CD4-positive, alpha-beta T cell treated with Interferon alpha-2 for 1 hour (primary cell): ENCODE results near the gene AHNAK.
"Not testable (repeated sequence)": the region's sequence is repeated elsewhere in the genome, so short reads cannot be mapped to it uniquely, and the experiment has no call there.

Experiments used
- DNase-seq, 2 donors: peaks; one replicate each; pipeline ENCODE4 v3.0.0-alpha.2; 2020 to 2022

Gene AHNAK

DNA sequence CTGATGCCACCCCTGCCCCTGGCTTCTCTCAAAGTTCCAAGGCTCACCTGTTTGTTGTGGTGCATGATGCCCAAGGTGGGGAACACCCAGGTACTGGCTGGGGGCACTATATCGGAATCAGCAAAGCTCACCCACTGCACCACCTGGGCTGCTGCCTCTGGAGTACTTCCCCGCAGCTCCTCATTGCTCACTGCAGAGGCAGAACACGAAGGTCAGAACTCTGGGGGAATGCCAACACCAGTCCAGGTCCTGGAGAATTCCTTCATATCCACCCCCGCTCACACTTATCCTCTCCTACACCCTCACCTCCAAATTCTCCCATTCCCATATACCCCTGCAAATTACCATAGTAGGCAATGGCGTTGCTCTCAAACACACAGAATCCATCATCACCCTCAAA lies 24.9 kb upstream of the AHNAK start:
- not testable (repeated sequence) for DNase-seq

DNA sequence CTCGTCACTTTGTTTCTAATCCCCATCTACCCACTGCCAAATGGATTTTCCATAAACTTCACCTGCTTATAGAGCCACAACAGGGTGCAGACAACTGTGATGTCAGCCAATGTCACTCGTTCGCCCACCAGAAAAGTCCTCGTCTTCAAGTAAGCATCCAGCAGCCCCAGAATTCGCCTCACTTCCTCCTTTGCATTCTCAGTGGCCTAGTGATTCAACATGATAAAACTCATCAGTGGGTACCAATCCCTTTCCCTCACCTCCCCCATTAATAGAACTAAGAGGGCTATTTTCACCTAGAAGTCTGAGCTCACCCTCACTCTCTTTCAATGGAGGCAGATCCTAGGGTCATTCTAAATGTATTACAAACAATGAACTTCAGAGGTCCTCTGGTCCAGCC lies 24.3 kb upstream of the AHNAK start:
- DNase-seq = not testable (repeated sequence)

DNA sequence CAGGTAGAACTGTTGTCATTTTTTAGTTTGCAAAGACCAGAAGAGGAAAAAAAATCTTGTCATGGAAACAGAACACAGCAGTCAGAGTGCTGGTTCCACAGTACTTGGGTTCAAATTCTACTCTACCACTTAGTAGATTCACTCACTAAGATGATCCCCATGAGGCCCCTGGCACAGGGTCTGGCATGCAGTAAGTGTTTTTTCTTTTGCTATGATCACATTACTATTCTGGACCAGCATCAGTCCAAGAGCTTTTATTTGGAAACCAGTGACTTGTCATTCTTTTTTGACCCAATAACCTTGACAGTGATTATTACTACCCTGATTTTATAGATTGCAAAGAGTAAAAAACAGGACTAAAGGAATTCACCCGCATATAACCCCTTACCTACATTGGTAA lies 23.0 kb upstream of the AHNAK start:
- DNase-seq = no peak

DNA sequence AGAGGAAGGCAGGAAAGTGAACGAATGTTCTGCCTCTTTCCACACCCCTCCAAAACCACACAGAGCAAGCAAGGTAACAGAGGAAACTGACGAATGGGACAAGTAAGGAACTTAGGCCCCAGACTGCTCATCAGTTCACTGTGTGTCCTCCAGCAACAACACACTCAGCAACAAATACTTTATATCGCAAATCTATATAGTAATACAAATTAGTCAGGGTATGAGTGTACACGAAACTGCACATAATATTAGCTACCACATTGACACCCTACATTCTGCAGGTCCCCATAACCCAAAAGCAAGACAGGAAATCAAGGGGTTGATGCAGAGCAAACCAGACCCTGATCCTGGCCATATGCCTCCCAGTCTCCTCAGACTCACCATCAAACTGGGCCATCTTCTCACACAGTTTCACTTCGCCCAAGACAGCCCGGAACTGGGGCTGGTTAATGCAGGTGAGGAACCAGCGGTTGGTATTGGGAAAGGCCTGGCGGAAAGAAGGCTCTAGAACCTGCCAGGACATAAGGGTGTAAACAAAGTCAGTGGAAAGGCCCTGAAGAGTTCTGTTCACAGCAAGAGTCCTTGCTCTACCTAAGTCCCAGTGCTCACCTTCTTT lies 20.5 kb upstream of the AHNAK start:
- no peak for DNase-seq

DNA sequence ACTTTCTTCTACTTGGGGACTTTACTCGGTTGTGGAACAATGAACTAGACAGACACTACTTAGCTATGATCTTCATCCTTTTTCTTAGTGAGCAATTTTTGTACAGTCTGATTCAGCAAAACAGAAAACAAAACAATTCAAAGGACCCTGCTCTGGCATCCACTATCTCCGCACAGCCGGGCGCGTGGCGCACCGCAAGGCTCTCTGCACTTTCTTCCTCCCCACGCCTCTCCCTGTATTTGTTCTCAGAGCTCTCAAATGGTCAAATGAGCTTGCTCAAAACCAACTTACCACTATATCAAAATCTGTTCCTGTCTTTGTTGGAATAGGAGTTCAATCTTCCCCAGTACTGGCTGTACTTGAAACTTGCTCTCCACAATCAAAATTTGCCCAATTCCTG lies 19.6 kb upstream of the AHNAK start:
- DNase-seq = no peak

DNA sequence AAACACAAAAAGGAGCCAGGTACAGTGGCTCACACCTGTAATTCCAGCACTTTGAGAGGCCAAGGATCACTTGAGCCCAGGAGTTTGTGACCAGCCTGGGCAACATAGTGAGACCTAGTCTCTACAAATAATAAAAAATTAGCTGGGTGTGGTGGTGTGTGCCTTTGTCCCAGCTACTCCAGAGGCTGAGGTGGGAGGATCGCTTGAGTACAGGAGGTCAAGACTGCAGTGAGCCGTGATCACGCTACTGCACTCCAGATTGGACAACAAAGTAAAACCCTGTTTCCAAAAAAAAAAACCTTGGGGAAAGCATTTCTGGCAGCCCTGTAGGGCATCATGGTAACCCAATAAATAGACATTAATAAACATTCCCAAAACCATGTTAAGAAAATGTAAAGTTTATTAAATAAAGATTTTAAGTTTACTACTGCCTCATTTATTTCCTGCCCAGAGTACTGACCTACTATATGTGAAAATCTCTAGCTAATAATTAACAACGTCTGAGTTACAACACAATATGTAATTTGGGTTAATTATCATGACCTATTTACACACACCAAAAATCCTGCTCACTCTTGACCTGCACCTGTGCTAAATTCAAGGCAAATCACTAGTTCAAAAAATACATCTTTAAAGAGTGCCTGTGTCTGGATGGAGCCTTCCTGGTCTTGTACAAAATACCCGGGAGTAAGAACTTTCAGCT lies 18.6 kb upstream of the AHNAK start:
- no peak for DNase-seq

DNA sequence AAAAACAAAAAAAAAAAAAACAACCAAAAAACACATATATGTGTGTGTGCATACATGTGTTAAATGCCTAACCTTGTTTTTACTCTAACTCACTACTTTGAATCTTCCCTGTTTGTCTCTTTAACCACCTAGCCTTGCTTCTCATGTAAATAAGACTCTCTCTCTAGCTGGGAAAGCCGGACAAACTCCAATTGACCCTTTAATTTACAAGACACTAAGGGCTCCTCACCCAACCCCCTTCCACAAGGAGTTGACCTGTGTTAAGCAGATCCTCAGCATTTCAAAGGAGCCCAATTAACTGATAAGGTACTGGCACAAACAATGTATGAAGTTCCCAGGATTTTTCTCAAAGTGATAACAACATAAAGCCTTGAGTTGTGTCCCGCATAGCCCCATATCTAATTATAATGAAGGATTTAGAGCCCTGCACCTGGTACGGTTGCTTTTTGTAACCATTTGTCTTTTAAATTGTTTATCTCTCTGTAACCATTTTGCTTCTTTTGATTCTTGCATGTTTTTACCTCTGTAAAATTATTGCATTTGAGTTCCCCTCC lies 15.1 kb upstream of the AHNAK start:
- not testable (repeated sequence) for DNase-seq

DNA sequence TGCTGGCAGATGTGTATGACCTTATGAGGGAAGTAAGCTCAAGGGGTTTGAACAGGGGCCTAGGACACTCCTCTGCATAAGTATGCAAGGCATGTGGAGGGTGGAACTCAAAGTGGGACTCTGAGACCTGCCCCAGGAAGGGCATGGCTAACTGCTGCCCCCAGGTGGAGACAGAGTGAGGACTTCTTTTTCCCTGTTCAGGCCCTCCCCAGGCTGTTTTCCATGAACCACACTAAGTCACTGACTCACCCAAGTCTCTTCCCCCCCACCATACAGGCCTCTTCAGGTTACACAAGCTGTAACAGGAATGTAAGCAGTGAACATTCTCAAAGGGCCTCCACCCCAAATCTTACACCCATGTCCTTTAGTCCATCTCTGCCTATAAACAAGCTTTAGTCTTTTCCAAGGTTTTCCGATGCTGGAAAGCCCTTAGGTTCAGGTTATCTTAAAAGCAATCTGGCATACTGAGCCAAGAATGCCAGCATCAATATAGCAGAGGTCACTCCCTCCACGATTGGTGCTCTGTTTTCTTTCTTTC lies 14.0 kb upstream of the AHNAK start:
- peak; percentile 84 to 88 for DNase-seq

DNA sequence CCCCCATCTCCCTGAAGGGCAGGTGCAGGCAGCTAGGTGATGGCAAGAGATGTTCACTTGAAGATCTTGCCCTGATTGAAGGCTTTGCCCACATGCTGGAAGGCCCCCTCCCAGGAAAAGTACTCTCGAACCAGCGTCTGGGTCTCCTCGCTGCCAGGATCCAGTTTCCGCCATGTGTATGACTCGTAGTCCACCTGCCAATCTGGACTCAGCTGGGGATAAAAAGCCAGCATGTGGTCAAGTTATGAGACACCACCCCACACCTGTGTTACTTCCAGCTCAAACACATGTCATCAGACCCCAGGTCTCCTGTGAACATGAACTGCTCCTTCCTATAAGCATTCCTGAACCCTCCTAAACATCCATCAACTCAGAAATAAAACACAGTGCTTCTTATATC lies 13.0 kb upstream of the AHNAK start:
- not testable (repeated sequence) for DNase-seq

DNA sequence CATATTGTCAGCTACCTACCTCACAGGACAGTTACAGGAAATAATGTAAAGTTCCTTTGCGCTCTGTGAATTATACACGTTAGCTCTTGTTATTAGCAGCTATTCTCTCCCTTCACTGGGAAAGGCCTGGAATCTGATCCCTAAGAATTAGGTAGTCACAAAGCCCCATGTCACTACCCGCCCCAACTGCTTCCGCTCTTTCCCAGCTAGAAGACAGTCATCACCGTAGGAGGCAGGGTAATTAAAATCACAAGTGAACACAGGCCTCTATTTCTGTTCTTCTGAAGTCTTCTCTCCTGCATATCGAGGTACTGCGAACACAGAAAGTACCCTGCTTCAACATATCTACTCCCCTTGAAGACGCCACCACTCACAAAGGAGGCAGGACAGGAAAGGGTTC lies 12.6 kb upstream of the AHNAK start:
- DNase-seq = peak in 1 of 2 donors; percentile 40

DNA sequence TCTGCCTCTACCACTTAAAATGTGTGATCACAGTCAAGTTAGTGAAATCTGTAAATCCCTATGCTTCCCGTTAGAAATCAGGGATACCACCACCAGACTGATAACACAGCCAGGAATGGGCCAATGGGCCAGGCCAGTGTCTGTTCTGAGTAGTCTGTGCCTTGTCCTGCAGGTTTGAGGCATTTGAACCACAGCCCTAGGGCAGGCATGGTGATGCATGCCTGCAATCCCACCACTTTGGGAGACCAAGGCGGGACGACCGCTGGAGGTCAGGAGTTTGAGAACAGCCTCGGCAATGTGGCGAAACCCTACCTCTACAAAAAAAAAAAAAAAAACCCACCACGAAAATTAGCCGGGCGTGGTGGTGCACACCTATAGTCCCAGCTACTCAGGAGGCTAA lies 12.1 kb upstream of the AHNAK start:
- DNase-seq = no peak

DNA sequence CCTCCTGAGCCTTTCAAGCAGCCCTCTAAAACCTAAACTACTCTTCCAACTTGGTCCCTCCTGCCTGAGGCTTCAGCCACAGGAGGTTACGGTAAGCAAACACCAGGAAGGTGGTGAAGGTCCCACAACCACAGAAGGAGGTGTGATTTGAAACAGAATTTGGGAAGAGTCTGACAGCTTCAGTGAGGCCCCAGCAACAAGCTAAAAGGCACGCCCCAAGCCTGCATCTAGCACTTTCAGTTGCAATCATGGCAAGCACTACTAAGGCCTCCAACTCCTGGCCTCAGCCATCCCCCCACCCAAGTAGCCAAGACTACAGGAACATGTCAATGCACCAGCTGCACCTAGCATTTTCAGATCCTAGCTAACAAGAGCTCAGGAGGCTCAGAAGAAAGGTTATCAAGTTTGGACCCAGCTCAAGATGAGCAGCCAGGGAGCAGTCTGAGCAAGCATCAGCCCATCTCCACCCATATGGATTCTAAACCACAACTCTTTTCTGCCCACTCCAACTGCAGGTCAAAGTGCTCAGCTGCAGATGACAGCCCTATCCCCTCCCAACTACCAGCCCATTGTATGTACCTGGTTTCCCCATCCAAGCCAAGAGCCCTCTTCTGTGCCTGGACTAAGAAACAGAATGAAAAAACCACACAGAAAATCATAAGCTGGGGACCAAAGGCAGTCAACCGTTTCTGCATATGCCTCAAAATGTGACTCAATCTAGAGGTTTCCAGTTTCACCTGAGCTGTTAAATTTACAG lies 10.4 kb upstream of the AHNAK start:
- DNase-seq = peak in 1 of 2 donors; percentile 70

DNA sequence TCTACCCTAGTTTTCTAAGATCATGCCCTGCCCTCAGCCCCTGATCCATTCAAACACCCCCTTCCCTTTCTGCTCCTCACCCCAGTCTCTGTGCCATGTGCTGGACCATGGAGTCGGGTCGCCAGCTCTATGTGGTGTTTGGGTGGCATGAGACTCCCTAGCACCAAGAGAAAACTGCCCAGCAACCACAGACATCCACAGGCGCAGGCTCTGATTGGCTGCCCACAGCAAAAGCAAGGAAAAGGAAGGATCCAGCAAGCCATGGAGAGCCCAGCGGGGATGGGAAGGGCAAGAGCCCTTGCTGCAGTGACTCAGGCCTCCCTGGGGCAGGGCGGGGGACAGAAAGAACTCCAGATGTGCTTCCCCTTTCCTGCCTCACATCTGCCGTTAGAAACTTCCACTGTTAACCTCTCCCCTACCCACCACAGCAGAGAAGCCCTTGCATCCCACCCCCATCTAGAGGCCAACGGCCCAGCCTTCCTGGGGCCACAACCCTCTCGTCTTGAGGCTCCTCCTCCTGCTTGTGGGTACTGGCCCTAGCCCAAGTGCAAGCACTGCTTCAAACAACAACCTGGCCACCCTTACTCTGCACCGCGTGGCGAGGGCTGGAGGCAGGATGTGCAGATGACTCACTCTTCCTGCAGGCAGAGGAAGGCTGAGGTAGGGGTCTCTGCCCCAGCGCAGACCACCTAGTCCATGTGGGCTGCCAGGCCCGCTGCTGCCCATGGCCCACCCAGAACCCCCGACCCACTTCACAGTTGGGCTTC lies 9.7 kb upstream of the AHNAK start:
- peak; percentile 81 to 89 for DNase-seq

DNA sequence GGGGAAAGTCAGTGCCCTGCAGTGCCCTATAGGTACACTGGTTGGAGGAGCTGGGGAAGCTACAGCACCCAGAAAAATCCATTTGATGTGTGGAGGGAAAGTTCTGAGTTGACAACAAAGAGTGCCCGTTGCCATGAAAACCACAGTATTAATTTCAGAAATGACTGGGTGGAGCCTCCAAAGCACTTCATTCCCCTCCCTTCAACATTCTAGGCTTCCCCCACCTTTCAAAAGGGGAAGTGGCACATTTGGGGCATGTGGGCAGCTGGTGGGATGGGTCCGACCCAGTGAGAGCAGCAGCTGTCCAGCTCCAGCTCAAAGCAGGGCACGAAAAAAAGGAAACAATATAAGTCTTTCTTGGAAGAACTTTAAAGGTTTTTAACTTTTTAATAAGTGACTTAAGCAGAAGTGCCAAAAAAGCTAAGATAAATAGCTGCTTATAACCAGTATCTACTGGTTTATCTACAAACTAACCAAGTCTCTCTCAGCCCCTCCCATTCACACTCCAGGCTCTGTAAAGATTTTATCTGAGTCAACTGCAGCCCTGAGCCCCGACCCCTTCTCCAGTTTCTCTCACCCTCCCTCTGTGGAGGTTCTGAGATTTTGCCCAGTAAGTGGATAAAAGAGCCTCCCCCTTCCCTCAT lies 9.0 kb upstream of the AHNAK start:
- DNase-seq = peak; percentile 87 to 93

DNA sequence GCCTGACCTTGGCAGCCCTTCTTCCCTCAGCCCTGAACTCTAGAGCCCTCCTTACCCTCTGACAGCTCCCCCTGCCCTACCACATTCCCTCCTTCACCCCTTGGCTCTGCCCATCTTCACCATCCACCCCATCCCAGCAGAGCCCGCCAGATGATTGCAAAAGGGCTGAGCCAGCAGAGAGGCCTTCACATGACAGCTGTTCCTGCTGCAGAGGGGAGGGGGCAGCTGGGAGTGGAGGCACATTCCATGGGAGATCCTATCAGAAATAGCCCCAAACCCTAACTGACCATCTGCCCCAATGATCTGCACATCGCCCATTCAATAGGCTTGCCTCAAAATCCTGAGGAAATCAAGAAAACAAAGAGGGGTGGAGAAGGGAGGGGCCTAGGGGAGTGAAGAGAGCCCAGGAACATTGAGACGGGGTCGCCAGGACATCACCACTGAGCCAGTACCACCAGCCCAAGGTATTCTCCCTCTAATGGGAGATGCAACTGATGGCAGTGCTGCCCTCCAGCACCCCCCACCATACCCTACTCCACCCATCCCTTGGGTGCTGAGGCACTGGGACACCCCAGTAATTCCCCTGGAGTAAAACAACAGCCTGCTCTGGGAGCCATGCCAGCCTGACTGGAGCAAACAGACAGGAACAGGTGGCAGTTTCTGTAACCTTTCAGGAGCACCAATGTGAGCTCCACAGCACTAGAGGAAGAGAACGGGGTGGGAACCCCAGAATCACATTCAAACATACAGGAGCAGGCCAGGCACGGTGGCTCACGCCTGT lies 8.0 kb upstream of the AHNAK start:
- DNase-seq = peak in 1 of 2 donors; percentile 21

DNA sequence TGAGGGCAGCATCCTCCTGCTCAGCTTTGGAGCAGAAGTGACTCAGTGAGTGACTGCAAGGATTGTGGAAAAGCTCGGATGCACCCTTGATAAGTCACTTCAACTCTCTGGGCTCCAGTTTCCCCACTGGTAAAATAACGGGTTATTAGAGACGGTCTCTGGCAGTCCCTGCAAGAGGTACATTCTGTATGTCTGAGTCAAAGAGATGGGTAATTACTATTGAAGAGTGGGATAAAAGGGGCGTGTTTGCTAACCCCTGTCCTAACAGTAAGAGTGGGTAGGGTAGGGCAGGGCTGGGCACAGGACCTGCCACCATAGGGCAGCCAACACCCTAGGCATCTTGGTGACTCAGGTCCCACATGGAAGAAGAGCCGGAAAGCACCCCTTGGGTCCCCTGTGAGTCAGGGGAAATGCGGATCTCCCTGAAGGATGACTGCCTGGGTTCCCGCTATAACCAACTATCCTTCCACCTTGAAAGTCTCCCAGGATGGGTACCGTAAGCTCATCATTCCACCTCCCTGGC lies 7.3 kb upstream of the AHNAK start:
- peak; percentile 24 to 59 for DNase-seq

DNA sequence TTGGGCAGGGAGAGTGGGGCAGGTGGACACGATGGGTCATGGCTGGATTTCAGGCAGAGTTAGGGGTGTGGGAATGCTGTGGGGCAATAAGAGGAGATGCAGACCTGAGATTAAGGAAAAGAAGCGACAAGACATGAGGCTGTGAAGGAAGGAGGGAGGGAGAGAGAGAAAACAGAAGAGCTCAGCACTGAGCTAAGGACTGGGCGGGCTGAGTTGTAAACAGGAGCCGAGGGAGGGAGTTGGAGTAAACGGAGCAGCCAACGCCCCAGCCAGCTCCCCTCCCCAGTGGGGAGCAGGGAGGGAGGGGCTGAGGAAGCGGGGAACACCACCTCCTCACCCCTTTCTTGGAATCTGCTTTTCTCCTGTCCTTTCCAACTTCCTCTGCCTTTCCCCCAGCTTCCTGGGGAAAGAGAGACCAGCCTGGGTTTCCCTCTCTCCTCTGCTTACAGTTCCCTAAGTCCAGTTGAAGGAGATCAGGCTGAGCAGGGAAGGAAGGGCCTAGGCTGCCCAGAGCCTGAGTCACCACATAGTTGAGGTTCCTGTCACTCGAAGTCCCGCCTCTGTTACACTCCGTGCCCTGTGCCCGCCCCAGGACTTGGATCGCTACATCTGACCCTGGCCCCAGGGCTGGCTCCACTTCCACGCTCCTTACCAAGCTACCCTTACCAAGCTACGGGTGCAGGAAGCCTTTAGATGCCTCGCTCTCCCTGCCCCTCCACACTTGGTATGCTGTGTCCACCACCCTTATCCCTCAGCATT lies 6.7 kb upstream of the AHNAK start:
- peak; percentile 80 to 89 for DNase-seq

DNA sequence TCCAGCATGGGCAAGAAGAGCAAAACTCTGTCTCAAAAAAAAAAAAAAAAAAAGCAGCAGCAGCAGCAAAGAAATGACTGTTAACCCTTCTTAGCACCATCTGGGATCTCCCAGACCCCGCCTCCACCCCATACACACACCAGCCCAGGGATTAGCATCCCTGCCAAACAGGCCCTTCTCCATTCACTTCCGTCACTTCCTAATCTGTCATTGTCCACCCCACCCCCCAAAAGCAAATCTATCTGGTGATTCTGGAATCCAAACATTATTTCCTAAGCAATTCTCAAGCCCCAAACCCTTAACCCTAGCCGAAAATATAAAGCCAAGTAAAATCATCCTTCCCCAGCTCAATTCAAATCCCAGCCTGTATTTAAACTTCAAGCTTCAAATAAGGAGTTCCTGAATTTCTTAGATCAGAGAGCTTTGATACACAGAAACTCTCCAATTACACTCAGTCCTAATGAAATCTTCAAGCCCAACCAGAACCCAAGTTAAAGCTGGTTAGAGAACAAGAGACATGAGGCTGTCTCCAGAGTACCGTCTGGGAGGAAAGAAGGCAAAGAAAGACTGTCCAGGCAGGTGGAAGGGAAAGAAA lies 6.0 kb upstream of the AHNAK start:
- no peak for DNase-seq

DNA sequence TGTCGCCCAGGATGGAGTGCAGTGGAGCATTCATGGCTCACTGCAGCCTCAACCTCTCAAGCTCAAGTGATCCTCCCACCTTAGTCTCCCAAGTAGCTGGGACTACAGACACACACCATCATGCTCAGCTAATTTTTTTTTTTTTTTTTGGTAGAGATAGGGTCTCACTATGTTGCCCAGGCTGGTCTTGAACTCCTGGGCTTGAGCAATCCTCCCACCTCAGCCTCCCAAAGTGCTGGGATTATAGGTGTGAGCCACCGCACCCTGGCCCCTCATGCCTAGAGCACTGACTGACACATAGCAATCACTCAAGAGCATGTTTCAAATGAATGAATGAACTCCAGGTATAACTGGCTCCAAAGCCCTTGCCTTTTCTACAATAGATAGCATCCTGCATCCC lies 3.9 kb upstream of the AHNAK start:
- not testable (repeated sequence) for DNase-seq
